Fibroblast of peridontal ligament (primary cell): ENCODE data around the gene UBE2J1.
"Not testable (repeated sequence)": the region's sequence is repeated elsewhere in the genome, so short reads cannot be mapped to it uniquely, and the experiment has no call there.

ENCODE experiments used
- DNase-seq: peaks from one replicate; pipeline ENCODE4 v3.0.0-alpha.2; 2010; ENCODE audit errors: extremely low read depth

Gene UBE2J1

GRCh38 chr6:89320012-89320559 is 32.4 kb downstream of the UBE2J1 start:
- no peak for DNase-seq

DNA sequence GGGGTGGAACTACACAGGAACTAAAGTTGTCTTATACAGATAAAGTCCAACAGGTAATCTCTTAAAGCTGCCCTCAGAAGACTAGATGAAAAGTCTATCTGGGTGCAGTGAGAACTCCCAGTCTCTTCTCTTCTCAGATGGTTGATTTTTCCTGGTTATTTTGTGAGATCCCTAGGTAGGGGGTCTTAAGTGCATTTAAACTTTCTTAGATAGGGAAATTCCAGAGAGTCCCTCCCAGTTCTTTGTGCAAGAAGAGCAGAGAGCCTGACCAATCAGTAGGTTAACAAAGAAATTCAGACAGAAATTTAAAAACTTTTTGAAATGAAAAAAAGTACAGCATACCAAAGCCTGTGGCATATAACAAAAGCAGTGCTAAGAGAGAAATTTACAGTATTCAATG is 35.5 kb downstream of the UBE2J1 start:
- no peak for DNase-seq

GRCh38 chr6:89315249-89315885 is 37.2 kb downstream of the UBE2J1 start, which contains the start of gene GABRR2:
GABRR2 (minus strand) TSS chr6:89315299; CDS start chr6:89315165, 134 bp downstream.
- no peak for DNase-seq

DNA sequence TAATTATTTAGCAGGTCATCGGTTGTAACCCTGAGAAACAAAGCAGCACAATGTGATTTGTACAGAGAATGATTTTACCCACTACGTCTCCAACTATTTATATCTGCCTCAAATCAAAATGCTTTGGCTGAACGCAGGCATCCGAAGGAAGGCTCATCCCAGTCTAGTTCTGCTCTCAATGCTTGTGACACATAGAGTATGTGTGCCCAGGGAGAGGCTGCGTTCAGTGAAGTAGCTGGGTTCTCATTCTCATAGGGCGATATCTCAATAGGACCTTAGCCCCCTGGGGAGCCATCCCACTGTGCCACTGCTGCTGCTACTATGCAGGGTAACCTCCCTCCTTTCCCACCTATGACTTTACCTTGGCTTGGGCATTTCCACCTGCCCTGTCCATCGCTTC is 37.8 kb downstream of the UBE2J1 start:
- no peak for DNase-seq

DNA sequence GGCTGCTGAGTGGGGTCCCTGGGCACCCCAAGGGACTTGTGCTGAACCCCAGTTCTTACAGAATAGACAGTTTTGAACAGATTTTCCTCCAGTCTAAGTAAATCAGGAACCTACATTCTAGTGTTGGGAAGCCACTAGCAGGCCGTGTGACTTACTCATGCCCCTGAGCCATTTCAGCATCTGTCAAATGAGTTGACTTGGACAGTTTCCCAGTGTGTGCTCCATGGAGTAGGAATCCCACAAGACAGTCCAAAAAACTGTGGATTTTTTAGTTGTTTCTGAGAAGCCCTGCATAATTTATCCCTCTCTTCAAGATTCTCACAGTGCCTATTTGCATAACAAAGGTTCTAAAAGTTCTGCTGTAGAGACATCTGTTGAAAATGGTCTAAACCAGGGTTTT is 39.5 kb downstream of the UBE2J1 start:
- DNase-seq, result peak; percentile 94

GRCh38 chr6:89311853-89312531 is 40.5 kb downstream of the UBE2J1 start:
- peak; percentile 66 for DNase-seq

DNA sequence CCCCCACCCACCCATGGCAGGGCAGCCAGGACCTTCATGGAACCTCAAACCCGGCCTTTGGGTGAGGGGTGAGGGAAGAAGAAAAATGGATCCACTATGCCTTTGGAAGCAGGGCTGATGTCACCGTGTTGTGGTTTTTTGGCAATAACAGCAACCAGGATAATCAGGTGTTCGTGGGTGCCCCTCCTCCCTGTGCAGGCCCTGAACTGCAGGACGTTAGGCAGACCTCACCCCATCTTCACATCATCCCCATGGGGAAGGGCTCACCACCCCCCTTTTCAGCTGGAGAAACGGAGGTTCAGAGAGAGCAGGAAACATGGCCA is 41.0 kb downstream of the UBE2J1 start:
- DNase-seq, result no peak

DNA sequence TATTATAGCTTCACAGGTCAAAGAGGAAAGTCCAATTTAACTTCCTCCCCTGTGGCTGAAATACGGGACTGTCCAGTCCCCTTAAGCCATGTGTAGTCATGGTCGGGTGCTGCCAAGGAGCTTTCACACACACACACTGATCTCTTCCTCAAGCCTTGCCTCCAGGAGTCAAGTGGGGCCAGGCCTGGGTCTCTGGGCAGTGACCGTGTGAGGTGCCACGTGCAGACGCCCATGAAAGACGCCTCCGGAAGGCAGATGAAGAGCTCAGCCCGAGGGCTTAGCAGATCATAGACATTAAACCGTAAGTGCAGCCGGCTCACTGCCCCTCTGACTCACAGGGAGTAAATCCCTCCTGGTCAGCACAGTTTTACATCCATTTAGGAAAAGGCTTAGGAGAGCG is 41.6 kb downstream of the UBE2J1 start:
- peak; percentile 18 for DNase-seq

GRCh38 chr6:89308525-89309395 is 43.8 kb downstream of the UBE2J1 start:
- DNase-seq, result no peak

DNA sequence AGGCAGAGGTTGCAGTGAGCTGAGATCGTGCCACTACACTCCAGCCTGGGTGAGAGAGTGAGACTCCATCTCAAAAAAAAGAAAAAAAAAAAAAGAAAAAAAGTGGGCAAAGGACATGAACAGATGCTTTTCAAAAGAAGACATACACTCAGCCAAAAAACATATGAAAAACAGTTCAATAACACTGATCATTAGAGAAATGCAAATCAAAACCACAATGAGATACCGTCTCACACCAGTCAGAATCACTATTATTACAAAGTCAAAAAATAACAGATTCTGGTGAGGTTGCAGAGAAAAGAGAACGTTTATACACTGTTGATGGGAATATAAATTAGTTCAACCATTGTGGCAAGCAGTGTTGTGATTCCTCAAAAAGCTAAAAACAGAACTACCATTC is 48.0 kb downstream of the UBE2J1 start:
- not testable (repeated sequence) for DNase-seq

DNA sequence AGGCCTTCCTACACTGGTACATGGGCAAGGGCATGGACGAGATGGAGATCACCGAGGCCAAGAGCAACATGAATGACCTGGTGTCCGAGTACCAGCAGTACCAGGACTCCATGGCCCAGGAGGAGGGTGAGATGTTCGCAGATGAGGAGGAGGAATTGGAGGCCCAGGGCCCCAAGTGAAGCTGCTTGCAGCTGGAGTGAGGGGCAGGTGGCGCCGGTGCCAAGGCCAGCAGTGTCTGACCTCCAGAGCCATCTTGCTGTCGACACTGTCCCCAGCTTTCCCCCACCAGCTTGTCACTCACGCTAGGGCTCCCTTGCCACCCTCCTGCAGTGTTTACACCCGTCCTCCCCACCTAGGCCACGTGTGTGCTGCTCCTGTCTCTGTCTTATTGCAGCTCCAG is 49.6 kb downstream of the UBE2J1 start:
- DNase-seq, result no peak

GRCh38 chr6:89302195-89302770 is 50.2 kb downstream of the UBE2J1 start:
- no peak for DNase-seq

GRCh38 chr6:89301586-89302194 is 50.8 kb downstream of the UBE2J1 start:
- DNase-seq, result no peak

GRCh38 chr6:89299466-89299850 is 53.1 kb downstream of the UBE2J1 start:
- DNase-seq, result no peak

DNA sequence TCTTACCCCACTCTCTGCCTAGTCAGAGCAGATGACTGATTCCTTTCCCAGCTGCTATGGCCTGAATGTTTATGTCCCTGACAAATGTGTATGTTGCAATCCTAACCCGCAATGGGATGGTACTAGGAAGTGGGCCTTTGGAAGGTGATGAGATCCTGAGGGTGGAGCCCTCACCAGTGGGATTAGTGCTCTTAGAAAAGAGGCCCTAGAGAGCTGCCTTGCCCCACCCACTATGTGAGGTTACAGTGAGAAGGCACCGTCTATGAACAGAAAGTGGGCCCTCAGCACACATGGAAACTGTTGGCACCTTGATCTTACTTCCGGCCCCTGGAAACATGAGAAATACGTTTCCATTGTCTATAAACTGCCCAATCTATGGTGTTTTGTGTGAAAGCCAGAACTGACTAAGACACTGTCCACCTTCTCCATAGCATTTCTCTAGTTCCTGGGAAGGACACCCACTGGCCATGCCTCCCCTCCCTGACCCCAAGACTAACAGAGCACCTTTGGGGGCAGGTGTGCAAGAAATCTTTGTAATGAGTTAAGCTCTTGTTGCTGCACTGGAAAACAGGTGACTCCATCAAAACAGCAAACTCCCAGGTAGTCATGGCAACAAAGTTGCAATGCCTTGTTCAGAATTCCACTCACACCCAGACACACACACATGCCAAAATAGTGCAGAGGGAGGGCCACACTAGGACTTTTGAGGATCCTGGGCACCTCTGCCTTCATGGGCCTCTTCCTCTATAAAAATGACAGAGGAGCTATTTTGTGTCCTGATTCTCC is 53.6 kb downstream of the UBE2J1 start:
- DNase-seq, result peak; percentile 47

DNA sequence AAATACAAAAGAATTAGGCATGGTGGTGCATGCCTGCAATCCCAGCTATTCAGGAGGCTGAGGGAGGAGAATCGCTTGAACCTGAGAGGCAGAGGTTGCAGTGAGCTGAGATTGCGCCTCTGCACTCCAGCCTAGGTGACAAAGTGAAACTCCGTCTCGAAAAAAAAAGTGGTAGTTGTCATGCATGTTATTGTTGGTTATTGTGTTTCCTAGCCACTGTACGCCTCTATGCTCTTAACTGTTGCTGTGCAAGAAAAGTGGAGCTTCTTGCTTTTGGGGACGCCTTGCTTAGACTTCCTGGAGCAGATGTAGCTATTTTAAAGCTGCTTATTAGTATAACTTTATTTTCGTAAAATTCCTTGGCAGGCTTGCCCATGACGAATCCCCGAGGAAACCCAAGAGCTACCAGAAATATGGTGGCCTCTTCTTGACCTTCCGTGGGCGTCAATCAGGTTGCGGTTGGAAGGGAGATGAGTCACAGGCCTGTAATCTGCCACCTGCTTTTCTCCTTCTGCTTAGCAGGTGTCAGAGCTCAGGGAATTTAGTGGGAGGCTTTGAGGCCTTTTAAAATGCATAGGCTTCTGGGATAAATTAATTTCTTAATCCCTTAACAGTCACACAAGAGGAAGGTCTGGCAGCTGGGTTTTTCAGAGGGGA is 54.7 kb downstream of the UBE2J1 start:
- DNase-seq, result peak; percentile 88

DNA sequence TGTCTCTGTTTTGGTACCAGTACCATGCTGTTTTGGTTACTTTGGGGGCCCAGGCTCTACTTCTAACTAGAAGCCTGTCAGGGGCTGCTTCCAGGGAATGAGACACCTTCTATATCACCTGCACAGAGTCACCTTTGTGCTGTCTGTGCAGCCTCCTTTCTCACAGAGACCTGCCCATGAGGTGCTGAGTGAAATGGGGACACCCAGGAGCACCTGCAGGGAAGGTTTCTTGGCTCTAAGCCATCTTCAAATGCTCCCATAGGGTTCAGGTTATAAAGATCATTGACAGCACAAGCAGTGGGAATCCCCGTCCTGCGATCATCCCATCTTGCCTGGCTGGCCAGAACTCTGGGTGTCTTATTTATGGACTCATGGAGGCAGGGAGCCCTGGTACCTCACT is 56.5 kb downstream of the UBE2J1 start:
- DNase-seq, result no peak

DNA sequence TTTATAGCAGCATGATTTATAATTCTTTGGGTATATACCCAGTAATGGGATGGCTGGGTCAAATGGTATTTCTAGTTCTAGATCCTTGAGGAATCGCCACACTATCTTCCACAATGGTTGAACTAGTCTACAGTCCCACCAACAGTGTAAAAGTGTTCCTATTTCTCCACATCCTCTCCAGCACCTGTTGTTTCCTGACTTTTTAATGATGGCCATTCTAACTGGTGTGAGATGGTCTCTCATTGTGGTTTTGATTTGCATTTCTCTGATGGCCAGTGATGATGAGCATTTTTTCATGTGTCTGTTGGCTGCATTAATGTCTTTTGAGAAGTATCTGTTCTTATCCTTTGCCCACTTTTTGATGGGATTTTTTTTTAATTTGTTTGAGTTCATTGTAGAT is 57.4 kb downstream of the UBE2J1 start:
- not testable (repeated sequence) for DNase-seq

DNA sequence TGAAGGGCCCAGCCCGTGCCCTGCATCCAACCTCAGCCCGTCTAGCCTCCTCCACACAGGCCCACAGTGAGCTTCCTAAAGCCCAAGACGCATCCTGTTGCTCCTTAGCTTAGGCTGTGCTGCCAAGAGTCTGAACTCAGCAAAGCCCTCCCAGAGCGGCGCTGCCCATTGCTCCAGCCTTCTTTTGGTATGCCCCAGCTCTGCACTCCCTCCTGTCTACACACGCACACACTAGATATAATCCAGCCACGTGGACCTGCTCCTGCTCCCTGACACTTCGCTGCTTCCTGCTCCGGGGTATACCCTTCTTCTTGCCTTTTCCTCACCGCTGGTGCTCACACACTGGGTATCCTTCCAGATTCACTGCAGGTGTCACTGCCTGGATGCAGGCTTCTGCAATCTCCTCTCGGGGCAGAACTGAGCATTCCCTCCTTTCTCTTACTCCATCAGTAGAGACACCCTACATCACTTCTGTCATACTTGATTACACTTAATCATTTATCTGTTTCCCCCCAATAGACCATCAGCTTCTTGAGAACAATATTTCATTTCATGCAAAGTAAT is 61.2 kb downstream of the UBE2J1 start:
- DNase-seq, result no peak
